Jurkat, Clone E6-1 (cell line): ENCODE results near the gene S1PR5.
"Not testable (repeated sequence)": the region's sequence is repeated elsewhere in the genome, so short reads cannot be mapped to it uniquely, and the experiment has no call there.

Experiments used
- DNase-seq: peaks from one replicate; pipeline ENCODE4 v3.0.0-alpha.2; 2011; ENCODE audit warnings: low read depth, low spot score
- H3K4me3 ChIP-seq: 2 replicates; pipeline ENCODE4 v1.5.1; 2011; ENCODE audit warnings: mild to moderate bottlenecking, low read length, control low read depth, moderate library complexity

Gene S1PR5

GRCh38 chr19:10548746-10549276 is 31.6 kb upstream of the S1PR5 start:
- no peak for DNase-seq
- no peak overlapping the region for H3K4me3 ChIP-seq

DNA sequence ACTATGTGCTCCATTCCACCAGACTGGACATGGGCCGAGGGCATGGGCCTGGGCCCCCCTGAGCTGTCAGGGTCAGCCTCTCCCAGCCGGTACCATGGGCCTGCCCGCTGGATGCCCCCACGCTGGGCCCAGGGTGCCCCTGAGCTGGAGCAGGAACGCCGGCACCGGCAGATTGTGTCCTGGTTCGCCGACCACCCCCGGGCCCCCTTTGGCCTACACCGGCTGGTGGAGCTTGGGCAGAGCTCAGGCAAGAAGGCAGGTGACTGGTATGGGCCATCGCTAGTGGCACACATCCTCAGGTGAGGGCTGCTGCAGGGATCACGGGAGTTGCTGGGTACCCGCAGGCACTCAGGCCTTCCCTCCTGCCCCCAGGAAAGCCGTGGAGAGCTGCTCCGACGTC is 29.6 kb upstream of the S1PR5 start:
- DNase-seq, result no peak
- H3K4me3 ChIP-seq, result no peak overlapping the region

- no peak for DNase-seq
Observed at GRCh38 chr19:10544753-10545251, 27.6 kb upstream of the S1PR5 start.

GRCh38 chr19:10544242-10544752 is 27.1 kb upstream of the S1PR5 start:
- H3K4me3 ChIP-seq, result peak overlapping the region; percentile 92
- no peak for DNase-seq

More at GRCh38 chr19:10544753-10545251, 27.6 kb upstream of the S1PR5 start:
- peak overlapping the region; percentile 92 for H3K4me3 ChIP-seq

DNA sequence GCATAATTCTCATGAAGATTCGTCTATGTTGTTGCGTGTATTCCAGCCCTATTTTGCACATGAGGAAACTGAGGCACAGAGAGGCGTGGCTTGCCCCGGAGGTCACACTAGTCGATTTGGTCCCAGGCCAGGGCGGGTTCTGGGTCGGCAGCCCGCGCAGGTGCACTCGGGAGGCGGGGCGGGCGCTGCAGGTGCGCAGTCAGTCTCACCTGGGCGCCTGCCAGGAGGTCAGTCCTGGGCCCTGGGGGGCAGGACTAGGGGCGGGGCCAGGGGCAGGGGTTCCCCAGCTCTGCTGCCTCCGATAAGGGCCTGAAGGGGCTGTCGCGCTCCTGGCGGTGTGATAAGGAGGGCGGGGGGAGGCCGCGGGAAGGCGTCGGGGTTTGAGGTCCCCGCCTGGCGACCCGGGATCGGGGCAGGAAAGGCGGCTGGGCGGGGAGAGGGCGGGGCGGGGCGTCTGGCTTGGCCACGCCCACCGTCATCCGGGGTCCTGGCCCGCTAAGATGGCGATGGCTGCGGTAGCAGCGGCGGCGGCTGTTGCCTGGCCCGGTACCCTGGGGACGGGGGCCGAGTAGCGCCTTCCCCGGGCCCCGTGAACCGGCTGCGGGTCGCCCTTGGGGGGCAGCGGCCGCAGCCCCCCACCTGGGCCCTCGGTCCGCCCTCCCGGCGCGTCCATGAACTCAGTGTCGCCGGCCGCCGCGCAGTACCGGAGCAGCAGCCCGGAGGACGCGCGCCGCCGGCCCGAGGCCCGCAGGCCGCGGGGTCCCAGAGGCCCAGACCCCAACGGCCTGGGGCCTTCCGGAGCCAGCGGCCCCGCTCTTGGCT is 26.4 kb upstream of the S1PR5 start, which contains the start of gene ATG4D:
ATG4D (plus strand) TSS at position 485 of the 822 bp plus-strand sequence; CDS start at position 672, 187 bp downstream.
- peak within 1 kb of the TSS; percentile 92 for H3K4me3 ChIP-seq
- peak; percentile 60 for DNase-seq

- H3K4me3 ChIP-seq, result peak overlapping the region; percentile 92
Observed at GRCh38 chr19:10543059-10543419, 25.8 kb upstream of the S1PR5 start.

GRCh38 chr19:10539016-10539415 is 21.8 kb upstream of the S1PR5 start:
- H3K4me3 ChIP-seq, DNase-seq: not testable (repeated sequence)

More at GRCh38 chr19:10543059-10543419, 25.8 kb upstream of the S1PR5 start:
- DNase-seq, result no peak

GRCh38 chr19:10538204-10538983 is 21.1 kb upstream of the S1PR5 start:
- DNase-seq, result no peak
- H3K4me3 ChIP-seq, result no peak overlapping the region

GRCh38 chr19:10537668-10538067 is 20.4 kb upstream of the S1PR5 start:
- H3K4me3 ChIP-seq, result no peak overlapping the region
- no peak for DNase-seq

- no peak for DNase-seq
- H3K4me3 ChIP-seq, result no peak overlapping the region
Observed at GRCh38 chr19:10535613-10536012, 18.4 kb upstream of the S1PR5 start.

GRCh38 chr19:10533646-10534386 is 16.6 kb upstream of the S1PR5 start:
- DNase-seq, result no peak

GRCh38 chr19:10532457-10532856 is 15.2 kb upstream of the S1PR5 start:
- DNase-seq, result no peak
- H3K4me3 ChIP-seq, result no peak overlapping the region

More at GRCh38 chr19:10533646-10534386, 16.6 kb upstream of the S1PR5 start:
- H3K4me3 ChIP-seq, result no peak overlapping the region

DNA sequence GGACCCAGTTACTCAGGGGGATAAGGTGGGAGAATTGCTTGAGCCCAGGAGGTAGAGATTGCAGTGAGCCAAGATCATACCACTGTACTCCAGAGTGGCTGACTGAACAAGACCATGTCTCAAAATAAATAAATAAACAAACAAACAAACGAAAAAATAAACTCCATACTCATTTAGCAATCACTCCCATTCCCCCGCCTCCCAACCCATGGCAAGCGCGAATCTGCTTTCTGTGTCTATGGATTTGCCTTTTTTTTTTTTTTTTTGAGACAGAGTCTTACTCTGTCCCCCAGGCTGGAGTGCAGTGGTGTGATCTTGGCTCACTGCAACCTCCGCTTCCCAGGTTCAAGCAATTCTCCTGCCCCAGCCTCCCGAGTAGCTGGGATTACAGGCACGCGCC is 9.6 kb upstream of the S1PR5 start:
- H3K4me3 ChIP-seq, DNase-seq: not testable (repeated sequence)

- DNase-seq, result no peak
- H3K4me3 ChIP-seq, result no peak overlapping the region
Observed at GRCh38 chr19:10525636-10526035, 8.4 kb upstream of the S1PR5 start.

GRCh38 chr19:10523135-10523636 is 5.9 kb upstream of the S1PR5 start:
- DNase-seq, result no peak
- no peak overlapping the region for H3K4me3 ChIP-seq

GRCh38 chr19:10521461-10522171 is 4.4 kb upstream of the S1PR5 start:
- no peak overlapping the region for H3K4me3 ChIP-seq

DNA sequence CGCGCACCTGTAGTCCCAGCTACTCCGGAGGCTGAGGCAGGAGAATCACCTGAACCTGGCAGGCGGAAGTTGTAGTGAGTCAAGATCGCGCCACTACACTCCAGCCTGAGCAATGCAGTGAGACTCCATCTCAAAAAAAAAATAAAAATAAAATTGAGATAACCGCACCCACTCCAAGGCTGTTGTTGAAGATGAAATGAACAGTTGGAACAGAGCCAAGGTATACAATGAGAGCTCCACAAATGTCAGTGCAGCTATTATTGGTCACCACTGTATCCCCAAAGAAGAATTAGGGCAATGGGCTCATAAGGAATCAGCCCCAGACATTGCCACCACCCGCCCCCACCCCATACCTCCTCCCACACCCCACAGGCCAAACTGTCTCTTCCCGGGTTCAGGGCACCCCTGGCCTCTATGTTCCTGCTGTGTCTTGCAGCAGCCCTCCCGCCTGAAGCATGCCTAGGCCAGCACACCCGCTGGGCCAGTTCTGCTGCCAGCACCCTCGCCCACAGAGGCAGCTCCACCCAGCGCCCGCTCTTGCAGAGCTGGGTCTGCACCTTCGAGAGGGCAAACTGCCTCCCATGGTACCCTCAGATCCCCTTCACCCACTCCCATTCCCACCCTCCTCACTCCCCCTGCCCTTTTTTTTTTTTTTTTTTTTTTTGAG is 3.5 kb upstream of the S1PR5 start:
- DNase-seq, result no peak
- no peak overlapping the region for H3K4me3 ChIP-seq

More at GRCh38 chr19:10521461-10522171, 4.4 kb upstream of the S1PR5 start:
- DNase-seq, result no peak
